ENCODE measurements around the gene RBX1. TPM values are rescaled to one million over a fixed set of nuclear protein-coding genes. Genes with fewer than 3 reads are reported as not detected.

The RBX1 gene
- total RNA-seq, 3 donors from 2014 or later (not counting 1 experiment from before 2014, with no cell fraction given), result 27.1 to 34.3 (median 28.5) TPM

DNA sequence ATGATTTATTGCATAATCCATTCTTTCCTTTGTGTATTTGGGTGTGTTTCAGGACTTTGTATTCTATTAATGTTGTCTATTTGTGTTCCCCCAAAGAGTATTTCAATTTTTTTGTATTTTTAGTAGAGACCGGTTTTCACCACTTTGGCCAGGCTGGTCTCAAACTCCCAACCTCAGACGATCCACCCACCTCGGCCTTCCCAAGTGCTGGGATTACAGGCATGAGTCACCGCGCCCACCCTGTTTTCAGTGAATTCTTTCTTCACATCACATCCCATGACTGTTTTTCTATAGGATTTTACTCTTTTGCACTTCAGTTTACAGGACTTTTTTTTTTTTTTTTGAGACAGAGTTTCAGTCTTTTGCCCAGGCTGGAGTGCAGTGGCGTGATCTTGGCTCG, 46.3 kb downstream of the RBX1 start:
- H3K9me3 ChIP-seq (ENCODE audit: control insufficient read depth, insufficient read depth, low read length), result no peaks in the 10 kb centered on the region
- ATAC-seq (no peak), DNase-seq (no peak)
- Mint-ChIP-seq H3K36me3 (no peaks in the 10 kb centered on the region), H3K27me3 (ENCODE audit: low read depth in 2 of 2) (peaks cover 4 to 8% of the 10 kb centered on the region in 2 donors), H3K4me1 (no peaks in the 10 kb centered on the region), H3K4me3 (no peak overlapping the region), H3K9me3 (no peaks in the 10 kb centered on the region), H3K27ac (no peak overlapping the region)
- H3K4me1 ChIP-seq (ENCODE audit: control insufficient read depth, insufficient read depth, low read length), result no peaks in the 10 kb centered on the region
- WGBS (ENCODE audit: insufficient coverage), result 95% methylated on average over 7 of the region's 7 CpGs
- H3K4me3 ChIP-seq (ENCODE audit: low read length), result no peak overlapping the region
- TF ChIP-seq, protein P1, sequence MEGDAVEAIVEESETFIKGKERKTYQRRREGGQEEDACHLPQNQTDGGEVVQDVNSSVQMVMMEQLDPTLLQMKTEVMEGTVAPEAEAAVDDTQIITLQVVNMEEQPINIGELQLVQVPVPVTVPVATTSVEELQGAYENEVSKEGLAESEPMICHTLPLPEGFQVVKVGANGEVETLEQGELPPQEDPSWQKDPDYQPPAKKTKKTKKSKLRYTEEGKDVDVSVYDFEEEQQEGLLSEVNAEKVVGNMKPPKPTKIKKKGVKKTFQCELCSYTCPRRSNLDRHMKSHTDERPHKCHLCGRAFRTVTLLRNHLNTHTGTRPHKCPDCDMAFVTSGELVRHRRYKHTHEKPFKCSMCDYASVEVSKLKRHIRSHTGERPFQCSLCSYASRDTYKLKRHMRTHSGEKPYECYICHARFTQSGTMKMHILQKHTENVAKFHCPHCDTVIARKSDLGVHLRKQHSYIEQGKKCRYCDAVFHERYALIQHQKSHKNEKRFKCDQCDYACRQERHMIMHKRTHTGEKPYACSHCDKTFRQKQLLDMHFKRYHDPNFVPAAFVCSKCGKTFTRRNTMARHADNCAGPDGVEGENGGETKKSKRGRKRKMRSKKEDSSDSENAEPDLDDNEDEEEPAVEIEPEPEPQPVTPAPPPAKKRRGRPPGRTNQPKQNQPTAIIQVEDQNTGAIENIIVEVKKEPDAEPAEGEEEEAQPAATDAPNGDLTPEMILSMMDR (IDR thresholded peaks at IDR 0.05), result no peak
- no peaks in the 10 kb centered on the region for H3K36me3 ChIP-seq (ENCODE audit: control insufficient read depth, insufficient read depth, low read length)
- no peak overlapping the region for H3K27ac ChIP-seq (ENCODE audit: low read length)
- no peaks in the 10 kb centered on the region for H3K27me3 ChIP-seq (ENCODE audit: control insufficient read depth, insufficient read depth, low read length)
- intact Hi-C loops (cut with micrococcal nuclease), result no loop called here

DNA sequence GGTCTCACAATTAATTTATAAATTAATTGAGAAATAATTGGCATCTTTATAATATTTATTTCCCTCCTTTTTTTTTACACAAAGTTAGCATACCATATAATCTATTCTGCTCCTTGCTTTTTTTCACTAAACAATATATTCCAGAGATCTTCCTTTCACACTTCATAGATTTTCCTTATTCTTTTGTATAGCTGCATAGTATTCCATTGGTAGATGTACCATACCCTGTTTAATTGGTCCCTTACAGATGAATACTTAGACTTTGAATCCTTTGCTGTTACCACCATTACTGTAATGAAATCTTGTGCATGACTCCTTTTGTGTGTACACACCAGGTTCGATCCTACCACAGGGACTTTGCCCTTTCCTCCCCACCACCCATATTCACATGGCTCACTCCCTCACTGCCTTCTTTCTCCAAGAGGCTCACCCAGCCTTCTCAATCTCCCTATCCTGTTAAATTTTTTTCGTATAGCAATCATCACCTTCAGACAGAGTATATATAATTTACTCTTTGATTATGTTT, 48.9 kb downstream of the RBX1 start:
- DNase-seq (no peak), ATAC-seq (no peak)
- no peak overlapping the region for H3K27ac Mint-ChIP-seq
- WGBS (ENCODE audit: insufficient coverage), result 90% methylated on average over 1 of the region's 2 CpGs
- TF ChIP-seq, protein P1 (IDR thresholded peaks at IDR 0.05), result no peak
- Histone ChIP-seq H3K4me3 (ENCODE audit: low read length) (no peak overlapping the region), H3K9me3 (ENCODE audit: control insufficient read depth, insufficient read depth, low read length) (no peaks in the 10 kb centered on the region), H3K27me3 (ENCODE audit: control insufficient read depth, insufficient read depth, low read length) (no peaks in the 10 kb centered on the region), H3K36me3 (ENCODE audit: control insufficient read depth, insufficient read depth, low read length) (no peaks in the 10 kb centered on the region), H3K4me1 (ENCODE audit: control insufficient read depth, insufficient read depth, low read length) (no peaks in the 10 kb centered on the region), H3K27ac (ENCODE audit: low read length) (no peak overlapping the region)
- no peaks in the 10 kb centered on the region for H3K36me3 Mint-ChIP-seq
- no peaks in the 10 kb centered on the region for H3K9me3 Mint-ChIP-seq
- no peak overlapping the region for H3K4me3 Mint-ChIP-seq
- H3K27me3 Mint-ChIP-seq (ENCODE audit: low read depth in 2 of 2), result peaks cover 4 to 8% of the 10 kb centered on the region in 2 donors
- no peaks in the 10 kb centered on the region for H3K4me1 Mint-ChIP-seq
- intact Hi-C loops (cut with micrococcal nuclease), result no loop called here

DNA sequence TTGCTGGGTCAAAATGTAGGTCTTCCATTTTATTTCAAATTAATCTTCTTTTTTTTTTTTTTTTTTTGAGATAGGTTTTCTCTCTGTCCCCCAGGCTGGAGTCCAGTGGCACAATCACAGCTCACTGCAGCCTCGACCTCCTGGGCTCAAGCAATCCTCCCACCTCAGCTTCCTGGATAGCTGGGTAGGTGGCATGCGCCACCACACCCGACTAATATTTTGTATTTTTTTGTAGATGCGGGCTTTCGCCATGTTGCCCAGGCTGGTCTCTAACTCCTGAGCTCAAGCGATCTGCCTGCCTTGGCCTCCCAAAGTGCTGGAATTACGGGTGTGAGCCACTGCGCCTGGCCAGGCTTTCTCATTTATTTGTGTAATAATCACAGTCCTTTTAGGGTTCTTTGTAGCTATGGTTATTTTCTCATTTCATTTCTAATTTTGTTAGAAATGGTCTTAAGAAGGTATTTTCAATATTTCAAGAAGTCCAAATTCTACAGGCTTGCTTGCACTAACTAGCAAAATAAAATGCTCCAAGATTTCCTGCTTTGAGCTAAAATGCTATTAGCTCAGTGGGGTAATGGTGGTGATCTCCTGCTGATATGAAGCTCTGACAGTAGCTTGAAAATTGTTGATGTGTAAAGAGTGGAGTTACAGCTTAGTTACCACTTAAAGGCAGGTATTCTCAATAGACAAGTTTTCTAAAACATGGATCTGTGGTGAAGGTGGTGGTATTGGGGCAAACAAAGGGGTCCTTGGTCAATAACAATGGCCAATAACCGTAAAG, 50.0 kb downstream of the RBX1 start:
- no peaks in the 10 kb centered on the region for H3K9me3 ChIP-seq (ENCODE audit: control insufficient read depth, insufficient read depth, low read length)
- H3K27me3 Mint-ChIP-seq (ENCODE audit: low read depth in 2 of 2), result peaks cover 4 to 8% of the 10 kb centered on the region in 2 donors
- H3K27ac Mint-ChIP-seq, result no peak overlapping the region
- H3K4me1 ChIP-seq (ENCODE audit: control insufficient read depth, insufficient read depth, low read length), result no peaks in the 10 kb centered on the region
- H3K4me3 Mint-ChIP-seq, result no peak overlapping the region
- H3K9me3 Mint-ChIP-seq, result no peaks in the 10 kb centered on the region
- no peaks in the 10 kb centered on the region for H3K36me3 ChIP-seq (ENCODE audit: control insufficient read depth, insufficient read depth, low read length)
- no peak for ATAC-seq
- no peaks in the 10 kb centered on the region for H3K27me3 ChIP-seq (ENCODE audit: control insufficient read depth, insufficient read depth, low read length)
- intact Hi-C loops (cut with micrococcal nuclease), result no loop called here
- no peaks in the 10 kb centered on the region for H3K36me3 Mint-ChIP-seq
- no peak for DNase-seq
- H3K4me3 ChIP-seq (ENCODE audit: low read length), result no peak overlapping the region
- no peak overlapping the region for H3K27ac ChIP-seq (ENCODE audit: low read length)
- TF ChIP-seq, protein P1 (IDR thresholded peaks at IDR 0.05), result no peak
- 90% methylated on average over 9 of the region's 9 CpGs for WGBS (ENCODE audit: insufficient coverage)
- no peaks in the 10 kb centered on the region for H3K4me1 Mint-ChIP-seq
